PC-9 (cell line): ENCODE data around the gene UBE2O. TPM values are rescaled to one million over a fixed set of nuclear protein-coding genes. Genes with fewer than 3 reads are reported as not detected.

ENCODE experiments used
- BruUV-seq: library from RNA; stranded (reverse); fragments of 400-500 nt; replicated peaks from 2 replicates; lab custom pipeline; 2021; lab: Mats Ljungman, UMichigan
- CTCF ChIA-PET: fragments of 300-600 bp; sonication (Branson Sonifier 250); formaldehyde crosslinking; loops from one replicate; lab custom pipeline; 2022; ENCODE audit warnings: antibody characterized with exemption; lab: Charles Lee
- POLR2A ChIA-PET: fragments of 300-600 bp; sonication (Branson Sonifier 250); formaldehyde crosslinking; loops from one replicate; lab custom pipeline; 2022; ENCODE audit warnings: antibody characterized with exemption; ENCODE audit not compliant: unreplicated experiment; lab: Charles Lee
- DNase-seq, 2 experiments: peaks; one replicate each; pipeline versions ENCODE4 v3.0.0 to v3.0.0-alpha.2; 2015 to 2022; ENCODE audit warnings: mixed read lengths in 1 of 2
- H2AFZ ChIP-seq: fragments of 200-600 bp; sonication (generic); 2 replicates; pipeline ENCODE4 v1.8.1; 2017; ENCODE audit warnings: antibody characterized with exemption
- H3F3A ChIP-seq: fragments of 200-600 bp; sonication (generic); 2 replicates; pipeline ENCODE4 v1.8.1; 2017; ENCODE audit warnings: antibody characterized with exemption, mild to moderate bottlenecking, low read depth; ENCODE audit not compliant: insufficient read depth
- H3K27ac ChIP-seq: fragments of 200-600 bp; sonication (generic); 2 replicates; pipeline ENCODE4 v1.6.1; 2016; ENCODE audit warnings: mixed run types
- H3K27me3 ChIP-seq: fragments of 200-600 bp; sonication (generic); 2 replicates; pipeline ENCODE4 v1.6.1; 2016; ENCODE audit warnings: low read depth, mixed run types; ENCODE audit not compliant: insufficient read depth
- H3K36me3 ChIP-seq: fragments of 200-600 bp; sonication (generic); 2 replicates; pipeline ENCODE4 v1.6.1; 2016; ENCODE audit warnings: low read depth, mixed run types
- H3K4me1 ChIP-seq: fragments of 200-600 bp; sonication (generic); replicated peaks from 2 replicates; pipeline ENCODE4 v1.6.1; 2016; ENCODE audit warnings: mixed run types; ENCODE audit not compliant: insufficient read depth
- H3K4me2 ChIP-seq: fragments of 200-600 bp; sonication (generic); 2 replicates; pipeline ENCODE4 v1.6.1; 2017; ENCODE audit warnings: mixed run types
- H3K4me3 ChIP-seq: fragments of 200-600 bp; sonication (generic); 2 replicates; pipeline ENCODE4 v1.6.1; 2016; ENCODE audit warnings: mixed run types
- H3K79me2 ChIP-seq: fragments of 200-600 bp; sonication (generic); 2 replicates; pipeline ENCODE4 v1.6.1; 2017; ENCODE audit warnings: low read depth, mixed run types
- H3K9me2 ChIP-seq: fragments of 200-600 bp; sonication (generic); 2 replicates; pipeline ENCODE4 v1.8.1; 2017; ENCODE audit warnings: mild to moderate bottlenecking; ENCODE audit not compliant: insufficient read depth
- H3K9me3 ChIP-seq: fragments of 200-600 bp; sonication (generic); 2 replicates; pipeline ENCODE4 v1.8.1; 2016; ENCODE audit warnings: low read depth; ENCODE audit not compliant: insufficient read depth
- H4K20me1 ChIP-seq: fragments of 200-600 bp; sonication (generic); 2 replicates; pipeline ENCODE4 v1.8.1; 2017; ENCODE audit not compliant: insufficient read depth
- CTCF ChIP-seq: fragments of 200-600 bp; sonication (generic); conservative IDR thresholded peaks from 2 replicates; pipeline ENCODE4 v1.6.1; 2017; ENCODE audit warnings: mixed run types, antibody characterized with exemption, mild to moderate bottlenecking, moderate library complexity
- EZH2 ChIP-seq: fragments of 200-600 bp; sonication (generic); IDR thresholded peaks from 2 replicates; pipeline ENCODE4 v1.8.0; 2017; ENCODE audit warnings: antibody characterized with exemption, low read depth
- intact Hi-C: fragments of 100-400 bp; cut with micrococcal nuclease; formaldehyde crosslinking; loops from one replicate; pipeline ENCODE4 v1.10.0; 2022; ENCODE audit not compliant: unreplicated experiment
- total RNA-seq: library from RNA; stranded (reverse); gene quantifications from 2 replicates; pipeline ENCODE4 v1.2.3, GENCODE V29; 2021

Gene UBE2O
- total RNA-seq, 1 experiment from 2014 or later = 28.0 TPM

GRCh38 chr17:76431509-76431908 is 21.4 kb downstream of the UBE2O start:
- no peak for DNase-seq
- BruUV-seq = no TSS peak
- Histone ChIP-seq H3K27me3 (no peaks in the 10 kb centered on the region), H3K4me1 (no peaks in the 10 kb centered on the region), H3K27ac (no peak overlapping the region), H3K9me2 (no peaks in the 10 kb centered on the region), H4K20me1 (no peaks in the 10 kb centered on the region; the same call in 1 of the 2 replicates), H3K9me3 (no peaks in the 10 kb centered on the region), H3K4me2 (no peak overlapping the region), H3K79me2 (peaks cover 26% of the 10 kb centered on the region), H3K4me3 (no peak overlapping the region), H3F3A (peaks cover 3% of the 10 kb centered on the region; the same call in 1 of the 2 replicates), H3K36me3 (no peaks in the 10 kb centered on the region), H2AFZ (no peak overlapping the region)
- TF ChIP-seq CTCF (no peak), EZH2 (no peak)
- intact Hi-C loops = no loop called here
- CTCF ChIA-PET = no interaction called here
- POLR2A ChIA-PET = no interaction called here

GRCh38 chr17:76428511-76428910 is 24.4 kb downstream of the UBE2O start:
- POLR2A ChIA-PET = no interaction called here
- H3K27ac ChIP-seq = no peak overlapping the region
- BruUV-seq = no TSS peak
- peaks cover 3% of the 10 kb centered on the region; the same call in 1 of the 2 replicates for H3F3A ChIP-seq
- H3K36me3 ChIP-seq = no peaks in the 10 kb centered on the region
- TF ChIP-seq CTCF = no peak
- TF ChIP-seq EZH2 = no peak
- no peaks in the 10 kb centered on the region for H3K27me3 ChIP-seq
- H3K9me3 ChIP-seq = no peaks in the 10 kb centered on the region
- no peaks in the 10 kb centered on the region for H3K4me1 ChIP-seq
- DNase-seq = no peak
- no peak overlapping the region for H3K4me3 ChIP-seq
- H4K20me1 ChIP-seq = no peaks in the 10 kb centered on the region; the same call in 1 of the 2 replicates
- H3K9me2 ChIP-seq = no peaks in the 10 kb centered on the region
- intact Hi-C loops = no loop called here
- peaks cover 13% of the 10 kb centered on the region for H3K79me2 ChIP-seq
- H3K4me2 ChIP-seq = no peak overlapping the region
- CTCF ChIA-PET = interaction anchor here (0.8 kb wide), 1 partner anchor 30 kb away, joined by 3 read pairs; no protein-coding TSS in a partner anchor
- H2AFZ ChIP-seq = no peak overlapping the region

- H3K36me3 ChIP-seq = no peaks in the 10 kb centered on the region
Measured at GRCh38 chr17:76427501-76428231, 25.3 kb downstream of the UBE2O start.

More at GRCh38 chr17:76427501-76428231, 25.3 kb downstream of the UBE2O start:
- peaks cover 3% of the 10 kb centered on the region; the same call in 1 of the 2 replicates for H3F3A ChIP-seq
- ChIA-PET POLR2A (no interaction called here), CTCF (interaction anchor here (0.8 kb wide), 1 partner anchor 31 kb away, joined by 3 read pairs; no protein-coding TSS in a partner anchor)
- no peaks in the 10 kb centered on the region for H3K9me2 ChIP-seq
- BruUV-seq = no TSS peak
- no peak overlapping the region for H3K27ac ChIP-seq
- no peak overlapping the region for H3K4me2 ChIP-seq
- no peaks in the 10 kb centered on the region for H3K27me3 ChIP-seq
- no peaks in the 10 kb centered on the region for H3K9me3 ChIP-seq
- H3K4me1 ChIP-seq = no peaks in the 10 kb centered on the region
- DNase-seq = no peak
- H2AFZ ChIP-seq = no peak overlapping the region
- TF ChIP-seq EZH2 (no peak), CTCF (no peak)
- peaks cover 5% of the 10 kb centered on the region for H3K79me2 ChIP-seq
- no peak overlapping the region for H3K4me3 ChIP-seq
- H4K20me1 ChIP-seq = no peaks in the 10 kb centered on the region; the same call in 1 of the 2 replicates
- intact Hi-C loops = no loop called here
